ENCODE measurements around the gene TMEM165. TPM values are rescaled to one million over a fixed set of nuclear protein-coding genes. Genes with fewer than 3 reads are reported as not detected.

TMEM165 gene
- total RNA-seq, 4 donors from 2014 or later: 79.5 to 215 (median 136) TPM

- no peaks in the 10 kb centered on the region for H3K27me3 ChIP-seq
- H3K27ac ChIP-seq: no peak overlapping the region
- TF ChIP-seq POLR2A (IDR thresholded peaks at IDR 0.05) (no peak), POLR2AphosphoS5 (IDR thresholded peaks at IDR 0.05) (no peak), EP300 (IDR thresholded peaks at IDR 0.05; ENCODE audit: low read depth) (no peak), CTCF (IDR thresholded peaks at IDR 0.05) (no peak)
- intact Hi-C loops (cut with DNase I; ENCODE audit: low total_unique reads) (no loop called here), in situ Hi-C loops (cut with MboI; ENCODE audit: low pct_ligation_motif_present in 1 of 4, low pct_unique_long_range_greater_than_20kb in 1 of 4, low sequenced_read_pairs in 3 of 4) (no loop called here)
- WGBS, 2 donors (ENCODE audit: low coverage in 1 of 2): 71 to 85% methylated on average over 1 of the region's 1 CpG
- no peak for DNase-seq
- H3K4me3 ChIP-seq: no peak overlapping the region
- no peaks in the 10 kb centered on the region for H3K9me3 ChIP-seq
- peaks cover 0 to 36% (median 13%) of the 10 kb centered on the region in 4 donors for H3K36me3 ChIP-seq
- H3K4me1 ChIP-seq: peaks cover 0 to 4% (median 0%) of the 10 kb centered on the region in 4 donors
Measured at GRCh38 chr4:55447831-55448230, 52.1 kb downstream of the TMEM165 start.

- TF ChIP-seq POLR2AphosphoS5 (IDR thresholded peaks at IDR 0.05) (no peak), POLR2A (IDR thresholded peaks at IDR 0.05) (no peak), CTCF (IDR thresholded peaks at IDR 0.05) (no peak), EP300 (IDR thresholded peaks at IDR 0.05; ENCODE audit: low read depth) (no peak)
- intact Hi-C loops (cut with DNase I; ENCODE audit: low total_unique reads): no loop called here
- 67 to 82% methylated on average over 3 to 7 of the region's 8 CpGs for WGBS, 2 donors (ENCODE audit: low coverage in 1 of 2)
- H3K36me3 ChIP-seq: peaks cover 0 to 34% (median 9%) of the 10 kb centered on the region in 4 donors
- H3K9me3 ChIP-seq: no peaks in the 10 kb centered on the region
- H3K27ac ChIP-seq: no peak overlapping the region
- no peak overlapping the region for H3K4me3 ChIP-seq
- H3K27me3 ChIP-seq: no peaks in the 10 kb centered on the region
- DNase-seq: no peak
- H3K4me1 ChIP-seq: peaks cover 0 to 4% (median 0%) of the 10 kb centered on the region in 4 donors
- in situ Hi-C loops (cut with MboI; ENCODE audit: low pct_ligation_motif_present in 1 of 4, low pct_unique_long_range_greater_than_20kb in 1 of 4, low sequenced_read_pairs in 3 of 4): no loop called here
Measured at GRCh38 chr4:55450566-55450965, 54.8 kb downstream of the TMEM165 start.

- in situ Hi-C loops (cut with MboI; ENCODE audit: low pct_ligation_motif_present in 1 of 4, low pct_unique_long_range_greater_than_20kb in 1 of 4, low sequenced_read_pairs in 3 of 4): no loop called here
- 79 to 88% methylated on average over 5 of the region's 5 CpGs for WGBS, 2 donors (ENCODE audit: low coverage in 1 of 2)
- Histone ChIP-seq H3K27ac (no peak overlapping the region), H3K9me3 (no peaks in the 10 kb centered on the region), H3K4me3 (no peak overlapping the region), H3K36me3 (peaks cover 0 to under 1% (median 0%) of the 10 kb centered on the region in 4 donors), H3K27me3 (no peaks in the 10 kb centered on the region), H3K4me1 (no peaks in the 10 kb centered on the region)
- TF ChIP-seq POLR2AphosphoS5 (IDR thresholded peaks at IDR 0.05) (no peak), POLR2A (IDR thresholded peaks at IDR 0.05) (no peak), EP300 (IDR thresholded peaks at IDR 0.05; ENCODE audit: low read depth) (no peak), CTCF (IDR thresholded peaks at IDR 0.05) (no peak)
- intact Hi-C loops (cut with DNase I; ENCODE audit: low total_unique reads): no loop called here
- no peak for DNase-seq
Measured at GRCh38 chr4:55458164-55458563, 62.4 kb downstream of the TMEM165 start.

- Histone ChIP-seq H3K9me3 (no peaks in the 10 kb centered on the region), H3K4me1 (no peaks in the 10 kb centered on the region), H3K27ac (no peak overlapping the region), H3K27me3 (no peaks in the 10 kb centered on the region), H3K36me3 (peaks cover 0 to 5% (median 0%) of the 10 kb centered on the region in 4 donors), H3K4me3 (no peak overlapping the region)
- 79 to 87% methylated on average over 2 of the region's 2 CpGs for WGBS, 2 donors (ENCODE audit: low coverage in 1 of 2)
- in situ Hi-C loops (cut with MboI; ENCODE audit: low pct_ligation_motif_present in 1 of 4, low pct_unique_long_range_greater_than_20kb in 1 of 4, low sequenced_read_pairs in 3 of 4): no loop called here
- no peak for TF ChIP-seq EP300 (IDR thresholded peaks at IDR 0.05; ENCODE audit: low read depth)
- TF ChIP-seq POLR2AphosphoS5 (IDR thresholded peaks at IDR 0.05): no peak
- TF ChIP-seq POLR2A (IDR thresholded peaks at IDR 0.05): no peak
- no peak for TF ChIP-seq CTCF (IDR thresholded peaks at IDR 0.05)
- no peak for DNase-seq
- intact Hi-C loops (cut with DNase I; ENCODE audit: low total_unique reads): no loop called here
Measured at GRCh38 chr4:55458611-55459010, 62.9 kb downstream of the TMEM165 start.

Data from transverse colon (tissue), 4 donors.